ENCODE measurements around the gene FGD6.

GRCh38 chr12:95187865-95188415, 29.3 kb downstream of the FGD6 start:
- TF ChIP-seq, protein P1, sequence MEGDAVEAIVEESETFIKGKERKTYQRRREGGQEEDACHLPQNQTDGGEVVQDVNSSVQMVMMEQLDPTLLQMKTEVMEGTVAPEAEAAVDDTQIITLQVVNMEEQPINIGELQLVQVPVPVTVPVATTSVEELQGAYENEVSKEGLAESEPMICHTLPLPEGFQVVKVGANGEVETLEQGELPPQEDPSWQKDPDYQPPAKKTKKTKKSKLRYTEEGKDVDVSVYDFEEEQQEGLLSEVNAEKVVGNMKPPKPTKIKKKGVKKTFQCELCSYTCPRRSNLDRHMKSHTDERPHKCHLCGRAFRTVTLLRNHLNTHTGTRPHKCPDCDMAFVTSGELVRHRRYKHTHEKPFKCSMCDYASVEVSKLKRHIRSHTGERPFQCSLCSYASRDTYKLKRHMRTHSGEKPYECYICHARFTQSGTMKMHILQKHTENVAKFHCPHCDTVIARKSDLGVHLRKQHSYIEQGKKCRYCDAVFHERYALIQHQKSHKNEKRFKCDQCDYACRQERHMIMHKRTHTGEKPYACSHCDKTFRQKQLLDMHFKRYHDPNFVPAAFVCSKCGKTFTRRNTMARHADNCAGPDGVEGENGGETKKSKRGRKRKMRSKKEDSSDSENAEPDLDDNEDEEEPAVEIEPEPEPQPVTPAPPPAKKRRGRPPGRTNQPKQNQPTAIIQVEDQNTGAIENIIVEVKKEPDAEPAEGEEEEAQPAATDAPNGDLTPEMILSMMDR (IDR thresholded peaks at IDR 0.05) = no peak
- TF ChIP-seq EZH2 (IDR thresholded peaks at IDR 0.05; ENCODE audit: borderline replicate concordance, insufficient read depth, low read depth, low read length, poor library complexity, severe bottlenecking) = no peak
